ENCODE data around the gene GBP4. TPM values are rescaled to one million over a fixed set of nuclear protein-coding genes. Genes with fewer than 3 reads are reported as not detected.

Gene GBP4
- total and polyA plus RNA-seq, 2 experiments from 2014 or later = 0.28 to 3.9 TPM

- Histone ChIP-seq H3K79me2 (no peaks in the 10 kb centered on the region), H2AFZ (no peak overlapping the region), H3K9me2 (replicated peaks; ENCODE audit: insufficient read depth) (no peaks in the 10 kb centered on the region), H3K27me3 (no peaks in the 10 kb centered on the region), H3K36me3 (replicated peaks; ENCODE audit: insufficient read depth, low read depth) (no peaks in the 10 kb centered on the region), H3K4me3 (no peak overlapping the region), H3K27ac (no peak overlapping the region), H4K20me1 (ENCODE audit: insufficient read depth, poor library complexity, severe bottlenecking) (no peaks in the 10 kb centered on the region), H3K9me3 (ENCODE audit: low read depth) (no peaks in the 10 kb centered on the region), H3K4me1 (ENCODE audit: insufficient read depth) (no peaks in the 10 kb centered on the region), H3K4me2 (no peak overlapping the region)
- DNase-seq (ENCODE audit: low spot score) = no peak
- no peak for TF ChIP-seq EZH2 (IDR thresholded peaks at IDR 0.05; ENCODE audit: borderline replicate concordance)
- no peak for TF ChIP-seq CTCF (IDR thresholded peaks at IDR 0.05; ENCODE audit: poor library complexity)
- no peak for TF ChIP-seq EZH2phosphoT487 (IDR thresholded peaks at IDR 0.05; ENCODE audit: low read depth, severe bottlenecking, unreplicated experiment)
- 90% methylated on average over 3 of the region's 3 CpGs for WGBS (ENCODE audit: low lambda C conversion rate, missing lambda C conversion rate)
Measured at GRCh38 chr1:89174491-89174890, 24.3 kb downstream of the GBP4 start.

GRCh38 chr1:89172468-89173143, 26.1 kb downstream of the GBP4 start:
- no peak overlapping the region for H3K4me3 ChIP-seq
- H3K4me2 ChIP-seq = no peak overlapping the region
- H2AFZ ChIP-seq = no peak overlapping the region
- H3K9me3 ChIP-seq (ENCODE audit: low read depth) = no peaks in the 10 kb centered on the region
- H3K79me2 ChIP-seq = no peaks in the 10 kb centered on the region
- WGBS (ENCODE audit: low lambda C conversion rate, missing lambda C conversion rate) = 90% methylated on average over 4 of the region's 4 CpGs
- H3K4me1 ChIP-seq (ENCODE audit: insufficient read depth) = no peaks in the 10 kb centered on the region
- H3K27me3 ChIP-seq = no peaks in the 10 kb centered on the region
- no peak overlapping the region for H3K27ac ChIP-seq
- no peak for DNase-seq (ENCODE audit: low spot score)
- TF ChIP-seq EZH2phosphoT487 (IDR thresholded peaks at IDR 0.05; ENCODE audit: low read depth, severe bottlenecking, unreplicated experiment) (no peak), EZH2 (IDR thresholded peaks at IDR 0.05; ENCODE audit: borderline replicate concordance) (no peak), CTCF (IDR thresholded peaks at IDR 0.05; ENCODE audit: poor library complexity) (no peak)
- no peaks in the 10 kb centered on the region for H3K36me3 ChIP-seq (replicated peaks; ENCODE audit: insufficient read depth, low read depth)
- H3K9me2 ChIP-seq (replicated peaks; ENCODE audit: insufficient read depth) = no peaks in the 10 kb centered on the region
- H4K20me1 ChIP-seq (ENCODE audit: insufficient read depth, poor library complexity, severe bottlenecking) = no peaks in the 10 kb centered on the region

- Histone ChIP-seq H3K4me3 (no peak overlapping the region), H3K9me3 (ENCODE audit: low read depth) (no peaks in the 10 kb centered on the region), H3K27ac (no peak overlapping the region), H3K79me2 (no peaks in the 10 kb centered on the region), H3K27me3 (no peaks in the 10 kb centered on the region), H4K20me1 (ENCODE audit: insufficient read depth, poor library complexity, severe bottlenecking) (no peaks in the 10 kb centered on the region), H3K9me2 (replicated peaks; ENCODE audit: insufficient read depth) (no peaks in the 10 kb centered on the region), H3K4me1 (ENCODE audit: insufficient read depth) (no peaks in the 10 kb centered on the region), H3K4me2 (no peak overlapping the region), H3K36me3 (replicated peaks; ENCODE audit: insufficient read depth, low read depth) (no peaks in the 10 kb centered on the region), H2AFZ (no peak overlapping the region)
- DNase-seq (ENCODE audit: low spot score) = no peak
- TF ChIP-seq CTCF (IDR thresholded peaks at IDR 0.05; ENCODE audit: poor library complexity) (no peak), EZH2 (IDR thresholded peaks at IDR 0.05; ENCODE audit: borderline replicate concordance) (no peak), EZH2phosphoT487 (IDR thresholded peaks at IDR 0.05; ENCODE audit: low read depth, severe bottlenecking, unreplicated experiment) (no peak)
Measured at GRCh38 chr1:89171067-89171438, 27.7 kb downstream of the GBP4 start.
